CD1c-positive myeloid dendritic cell (primary cell): ENCODE results near the gene PIH1D2.
"Not testable (repeated sequence)": the region's sequence is repeated elsewhere in the genome, so short reads cannot be mapped to it uniquely, and the experiment has no call there.

Source experiments
- DNase-seq: peaks from one replicate; pipeline ENCODE4 v3.0.0-alpha.2; 2016; ENCODE audit errors: extremely low spot score

PIH1D2 gene

GRCh38 chr11:112051768-112052167, 22.0 kb downstream of the PIH1D2 start:
- DNase-seq, result no peak

GRCh38 chr11:112050721-112051120, 23.1 kb downstream of the PIH1D2 start:
- DNase-seq, result no peak

GRCh38 chr11:112049777-112050176, 24.0 kb downstream of the PIH1D2 start:
- no peak for DNase-seq

GRCh38 chr11:112048256-112048655, 25.6 kb downstream of the PIH1D2 start:
- not testable (repeated sequence) for DNase-seq

GRCh38 chr11:112046647-112047046, 27.2 kb downstream of the PIH1D2 start:
- DNase-seq, result not testable (repeated sequence)

- DNase-seq, result no peak
Measured at GRCh38 chr11:112044961-112045360, 28.9 kb downstream of the PIH1D2 start.

- DNase-seq, result no peak
Measured at GRCh38 chr11:112042961-112043304, 30.9 kb downstream of the PIH1D2 start.

GRCh38 chr11:112042161-112042960, 31.5 kb downstream of the PIH1D2 start:
- DNase-seq, result no peak

- no peak for DNase-seq
Measured at GRCh38 chr11:112037527-112037926, 36.3 kb downstream of the PIH1D2 start.

GRCh38 chr11:112033902-112034301, 39.9 kb downstream of the PIH1D2 start:
- no peak for DNase-seq

GRCh38 chr11:112029460-112029859, 44.4 kb downstream of the PIH1D2 start:
- no peak for DNase-seq

- not testable (repeated sequence) for DNase-seq
Measured at GRCh38 chr11:112026784-112027410, 46.9 kb downstream of the PIH1D2 start.

- DNase-seq, result no peak
Measured at GRCh38 chr11:112025707-112026106, 48.1 kb downstream of the PIH1D2 start.

GRCh38 chr11:112024773-112025678, 48.8 kb downstream of the PIH1D2 start, which contains the start of gene DLAT:
TSS of gene DLAT (plus strand) at chr11:112025408. CDS start at chr11:112025473, 65 bp downstream.
- DNase-seq, result peak; percentile 89

GRCh38 chr11:112024178-112024772, 49.5 kb downstream of the PIH1D2 start:
- peak; percentile 47 for DNase-seq

- no peak for DNase-seq
Measured at GRCh38 chr11:112023104-112023503, 50.7 kb downstream of the PIH1D2 start.

GRCh38 chr11:112019066-112019465, 54.8 kb downstream of the PIH1D2 start:
- DNase-seq, result no peak
